Keratinocyte (primary cell): ENCODE data around the gene LDB2.

Experiments used
- CTCF ChIP-seq, 3 experiments: IDR thresholded peaks in 1 of 3; conservative IDR thresholded peaks in 1 of 3; optimal IDR thresholded peaks in 1 of 3; 2 replicates in 2 of 3; 3 replicates in 1 of 3; pipeline versions ENCODE3 to v1.5.1; 2011; ENCODE audit warnings: low read length in 3 of 3, mild to moderate bottlenecking in 3 of 3, moderate library complexity in 2 of 3, control low read depth in 1 of 3, inconsistent platforms in 1 of 3; ENCODE audit not compliant: insufficient read depth in 2 of 3; ENCODE audit errors: extremely low read depth in 1 of 3
- EZH2 ChIP-seq: IDR thresholded peaks from one replicate; pipeline ENCODE4 v1.6.1; 2012; ENCODE audit warnings: inconsistent platforms, mild to moderate bottlenecking, low read length, moderate library complexity

GRCh38 chr4:16684935-16685334 is 213.5 kb downstream of the LDB2 start:
- no peak for TF ChIP-seq EZH2
- TF ChIP-seq CTCF (optimal IDR thresholded peaks at IDR 0.05 in 1 of 3, IDR thresholded peaks at IDR 0.05 in 1 of 3, conservative IDR thresholded peaks at IDR 0.05 in 1 of 3; ENCODE audit: extremely low read depth in 1 of 3, insufficient read depth in 2 of 3, low read length in 3 of 3), result no peak
